Lung microvascular endothelial cell (primary cell): ENCODE data around the gene TCF3. TPM values are rescaled to one million over a fixed set of nuclear protein-coding genes. Genes with fewer than 3 reads are reported as not detected.
"Not testable (repeated sequence)": the region's sequence is repeated elsewhere in the genome, so short reads cannot be mapped to it uniquely, and the experiment has no call there.

Source experiments
- DNase-seq, 2 donors: peaks; one replicate each; pipeline versions ENCODE4 v3.0.0 to v3.0.0-alpha.2; 2010; ENCODE audit warnings: low read depth in 2 of 2
- total RNA-seq: library from RNA; depleted of rRNA; stranded (reverse); fragments of >200 nt; gene quantifications from 2 replicates; pipeline ENCODE4 v1.2.1, GENCODE V29; 2014

TCF3 gene
- total RNA-seq, 1 donor from 2014 or later = 48.6 TPM

- no peak for DNase-seq
Measured at GRCh38 chr19:1672769-1673644, 20.6 kb upstream of the TCF3 start.

DNA sequence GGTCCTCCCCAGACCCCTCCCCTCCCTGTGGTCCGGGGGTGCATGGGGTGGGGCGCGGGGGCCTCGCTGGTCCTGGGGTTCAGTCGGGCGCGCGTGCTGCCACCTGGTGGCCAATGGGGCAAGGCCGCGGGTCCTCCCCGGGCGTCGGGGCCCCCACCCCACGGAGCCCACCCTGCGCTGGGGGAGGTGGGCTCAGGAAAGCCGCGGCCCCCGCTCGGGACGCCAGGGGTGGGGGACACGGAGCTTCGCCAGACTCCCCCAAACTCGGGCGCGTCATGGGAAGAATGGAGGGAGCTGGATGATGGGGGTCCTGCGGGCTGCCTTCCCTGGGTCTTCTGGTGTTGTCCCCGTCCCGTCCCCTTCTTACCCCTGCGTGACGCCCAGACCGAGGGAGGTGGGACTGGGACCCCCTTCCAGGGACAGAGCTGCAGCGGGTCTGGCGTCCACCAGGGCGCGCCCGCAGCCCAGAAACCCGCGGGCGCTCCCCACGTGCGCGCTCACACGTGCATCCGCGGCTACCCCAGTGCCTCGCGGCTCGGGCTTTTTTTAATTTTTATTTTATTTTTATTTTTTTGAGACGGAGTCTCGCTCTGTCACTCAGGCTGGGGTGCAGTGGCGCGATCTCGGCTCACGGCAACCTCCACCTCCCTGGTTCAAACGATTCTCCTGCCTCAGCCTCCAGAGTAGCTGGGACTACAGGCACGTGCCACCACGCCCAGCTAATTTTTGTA, 19.8 kb upstream of the TCF3 start:
- DNase-seq = peak; percentile 49 to 64

- no peak for DNase-seq
Measured at GRCh38 chr19:1671716-1672037, 19.3 kb upstream of the TCF3 start.

GRCh38 chr19:1670747-1671146, 18.3 kb upstream of the TCF3 start:
- DNase-seq = not testable (repeated sequence)

DNA sequence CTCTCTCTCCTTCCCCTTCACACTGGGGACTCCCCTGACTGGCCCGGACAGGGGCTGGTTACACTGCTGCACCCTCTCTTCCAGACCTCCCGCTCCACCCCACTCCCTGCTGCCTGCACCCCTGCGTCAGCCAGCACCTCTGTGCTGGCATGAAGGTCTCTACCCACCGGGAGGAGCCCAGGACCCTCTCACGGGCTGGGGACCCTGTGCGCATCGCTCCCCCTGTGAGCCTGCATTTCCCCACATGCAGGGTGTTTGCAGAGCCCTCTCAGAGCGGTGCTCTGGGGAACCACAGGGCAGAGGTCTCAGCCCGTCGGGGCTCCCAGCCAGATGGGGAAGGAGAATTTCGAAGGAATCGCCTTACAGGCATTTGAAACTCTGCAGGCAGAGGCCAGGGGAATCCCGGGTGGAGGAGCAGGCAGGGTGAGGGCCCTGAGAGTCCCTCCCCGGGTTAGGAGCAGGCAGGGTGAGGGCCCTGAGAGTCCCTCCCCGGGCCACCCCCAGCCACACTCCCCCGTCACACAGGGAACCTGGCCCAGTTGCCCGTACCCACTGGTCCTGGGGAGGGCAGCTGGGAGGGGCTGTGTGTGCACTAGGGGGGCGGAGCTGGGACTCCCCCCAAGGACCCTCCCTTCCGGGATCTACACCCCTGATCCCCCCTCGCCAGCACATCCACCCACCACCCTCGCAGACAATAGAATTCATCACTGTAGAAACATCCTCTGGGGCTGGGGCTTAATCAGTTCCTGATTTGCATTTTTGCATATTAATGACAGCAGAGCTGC, 16.3 kb upstream of the TCF3 start:
- no peak for DNase-seq

- no peak for DNase-seq
Measured at GRCh38 chr19:1668048-1668485, 15.7 kb upstream of the TCF3 start.

GRCh38 chr19:1665565-1666047, 13.2 kb upstream of the TCF3 start:
- no peak for DNase-seq

DNA sequence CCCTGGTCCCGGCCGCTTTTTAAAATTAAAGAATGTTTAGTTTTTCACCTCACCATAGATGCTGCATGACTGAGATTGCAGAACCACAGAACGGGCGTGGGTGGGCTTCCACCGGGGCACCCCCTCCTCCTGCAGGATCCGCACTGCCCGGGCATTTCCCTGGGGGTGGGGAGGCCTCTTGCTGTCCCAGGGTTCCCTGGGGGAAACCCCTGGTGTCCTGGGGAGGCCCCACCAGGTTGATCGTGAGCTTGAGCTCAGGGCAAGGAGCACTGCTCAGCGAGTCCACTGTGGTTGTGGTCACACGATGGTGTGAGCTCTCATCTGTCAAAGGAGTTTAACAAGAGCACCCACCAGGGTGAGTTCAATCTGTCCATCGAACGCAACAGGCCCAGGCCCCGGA, 11.4 kb upstream of the TCF3 start:
- no peak for DNase-seq

- DNase-seq = not testable (repeated sequence)
Measured at GRCh38 chr19:1663227-1663626, 10.8 kb upstream of the TCF3 start.

- DNase-seq = no peak
Measured at GRCh38 chr19:1661995-1662394, 9.6 kb upstream of the TCF3 start.

- DNase-seq = no peak
Measured at GRCh38 chr19:1659084-1659427, 6.6 kb upstream of the TCF3 start.

DNA sequence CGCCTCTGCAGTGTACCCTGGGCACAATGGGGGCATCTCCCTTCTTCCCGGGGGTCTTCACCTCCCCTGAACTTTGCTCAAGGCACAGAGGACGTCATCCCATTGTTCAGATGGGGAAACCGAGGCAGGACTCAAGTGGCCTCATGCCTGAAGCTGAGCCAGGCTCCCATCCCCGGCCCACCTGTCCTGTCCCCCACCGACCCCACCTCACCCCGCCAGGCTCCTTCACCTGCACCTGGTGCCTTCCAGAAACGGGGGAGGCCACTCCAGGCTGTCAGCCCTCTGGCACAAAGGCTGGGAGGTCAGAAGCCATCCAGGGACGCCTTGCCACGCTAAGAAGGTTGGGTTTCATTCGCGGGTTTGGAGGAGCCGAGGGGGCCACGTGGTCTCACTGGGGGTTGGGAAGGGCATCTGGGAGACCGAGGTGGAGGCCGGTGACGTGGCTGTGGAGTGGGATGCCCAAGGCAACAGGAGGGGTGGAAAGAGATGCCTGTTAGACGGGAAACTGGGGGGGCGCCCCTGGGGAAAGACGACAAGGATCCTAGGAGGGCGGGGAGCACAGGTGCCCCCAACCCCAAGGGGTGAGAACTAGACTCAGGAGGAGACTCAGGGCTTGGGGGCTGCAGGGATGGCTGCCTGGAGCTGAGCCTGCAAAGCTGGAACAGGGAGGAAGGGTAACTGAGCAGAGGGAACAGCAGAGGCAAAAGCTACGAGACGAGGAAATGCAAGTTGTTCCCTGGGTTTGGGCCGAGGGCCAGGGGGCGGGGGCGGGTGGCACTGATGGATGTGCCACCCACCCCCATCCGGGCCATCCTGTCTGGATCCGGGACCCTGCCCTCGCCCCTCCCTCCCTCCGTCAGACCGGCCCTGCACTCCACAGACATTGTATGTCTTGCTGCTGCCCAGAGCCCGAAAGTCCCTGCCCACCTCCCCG, 6.0 kb upstream of the TCF3 start:
- DNase-seq = no peak

DNA sequence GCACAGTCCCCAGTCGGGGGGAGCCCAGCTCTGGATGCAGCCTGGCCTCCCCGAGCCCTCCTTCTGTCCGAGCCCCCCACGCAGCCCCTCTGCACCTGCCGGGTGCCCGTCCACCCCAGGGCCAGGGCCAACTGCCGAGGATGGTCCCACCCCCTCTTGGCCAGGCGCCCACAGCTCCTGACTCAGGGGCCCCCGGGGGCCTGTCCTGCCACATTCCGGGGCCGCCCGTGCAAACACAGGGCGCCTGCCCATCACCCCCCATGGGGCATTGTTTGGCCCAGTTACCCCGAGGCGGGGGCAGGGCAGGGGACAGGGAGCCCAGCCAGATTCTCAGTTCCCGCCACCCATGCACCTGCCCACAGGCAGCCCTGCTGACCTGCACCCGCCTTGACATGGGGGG, 5.3 kb upstream of the TCF3 start:
- DNase-seq = no peak

- DNase-seq = no peak
Measured at GRCh38 chr19:1656988-1657536, 4.6 kb upstream of the TCF3 start.

GRCh38 chr19:1655987-1656608, 3.7 kb upstream of the TCF3 start:
- no peak for DNase-seq

- DNase-seq = no peak
Measured at GRCh38 chr19:1655131-1655981, 2.9 kb upstream of the TCF3 start.

DNA sequence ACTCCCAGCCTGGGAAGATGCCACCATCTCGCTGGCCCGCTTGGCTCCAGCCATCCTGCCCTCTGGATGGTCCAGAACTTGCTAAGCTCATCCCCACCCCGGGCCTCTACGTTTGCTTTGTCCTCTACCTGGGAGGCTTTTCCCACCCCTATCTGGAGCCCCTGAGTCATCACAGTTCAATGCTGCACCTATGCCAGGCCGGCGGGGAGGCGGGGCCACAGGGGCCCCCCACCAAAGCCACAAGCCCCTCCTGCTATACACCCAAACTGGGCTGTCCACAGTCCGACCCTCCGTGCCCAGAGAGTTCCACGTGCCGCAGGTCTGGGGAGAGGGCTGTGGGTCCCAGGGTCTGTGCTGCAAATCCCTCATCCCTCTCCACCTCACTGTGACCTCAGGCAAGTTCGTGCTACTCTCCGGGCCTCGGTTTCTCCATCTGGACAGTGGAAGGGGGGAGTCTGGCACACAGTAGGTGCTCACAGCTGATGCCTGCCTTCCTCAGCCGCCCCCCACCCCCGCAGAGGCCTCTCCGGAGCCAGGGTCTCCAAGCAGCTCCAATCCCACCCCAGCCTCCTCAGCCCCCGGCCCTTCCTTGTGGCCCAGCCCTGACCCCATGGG, 1.9 kb upstream of the TCF3 start:
- DNase-seq = no peak

- no peak for DNase-seq
Measured at GRCh38 chr19:1653300-1653628, 849 bp upstream of the TCF3 start.
